Fibroblast of lung (primary cell): ENCODE results near the gene ZBTB7C. TPM values are rescaled to one million over a fixed set of nuclear protein-coding genes. Genes with fewer than 3 reads are reported as not detected.

Experiments
- DNase-seq, 2 donors: peaks; one replicate each; pipeline versions ENCODE4 v3.0.0 to v3.0.0-alpha.2; 2010; ENCODE audit warnings: low read depth in 2 of 2
- H2AFZ ChIP-seq: 2 replicates; pipeline ENCODE4 v1.5.1; 2012; ENCODE audit warnings: low read length, control low read depth, inconsistent platforms
- H3K27ac ChIP-seq: 2 replicates; pipeline ENCODE4 v1.5.1; 2011; ENCODE audit warnings: low read length, control low read depth; ENCODE audit not compliant: insufficient read depth
- H3K27me3 ChIP-seq: 2 replicates; pipeline ENCODE4 v1.5.1; 2011; ENCODE audit warnings: mild to moderate bottlenecking, low read length; ENCODE audit not compliant: control insufficient read depth, insufficient read depth
- H3K36me3 ChIP-seq: 2 replicates; pipeline ENCODE4 v1.5.1; 2011; ENCODE audit warnings: low read length; ENCODE audit not compliant: control insufficient read depth, insufficient read depth
- H3K4me1 ChIP-seq: 2 replicates; pipeline ENCODE4 v1.5.1; 2011; ENCODE audit warnings: low read length; ENCODE audit not compliant: control insufficient read depth, insufficient read depth; ENCODE audit errors: extremely low read depth
- H3K4me2 ChIP-seq: 2 replicates; pipeline ENCODE4 v1.5.1; 2011; ENCODE audit warnings: low read length, control low read depth; ENCODE audit not compliant: insufficient read depth; ENCODE audit errors: extremely low read depth
- H3K4me3 ChIP-seq, 4 experiments: fragments of 200-600 bp in 1 of 4; sonication (generic) in 1 of 4; replicated peaks in 1 of 4; 2 replicates each; pipeline ENCODE4 v1.5.1; 2011 to 2016; ENCODE audit warnings: low read length in 4 of 4, low read depth in 3 of 4, mild to moderate bottlenecking in 3 of 4, control low read depth in 2 of 4, inconsistent platforms in 1 of 4, mixed read lengths in 1 of 4; ENCODE audit not compliant: insufficient read depth in 1 of 4; ENCODE audit errors: control extremely low read depth in 1 of 4
- H3K79me2 ChIP-seq: 2 replicates; pipeline ENCODE4 v1.5.1; 2012; ENCODE audit warnings: mild to moderate bottlenecking, low read length, inconsistent platforms; ENCODE audit not compliant: control insufficient read depth, insufficient read depth
- H3K9ac ChIP-seq: 2 replicates; pipeline ENCODE4 v1.5.1; 2011; ENCODE audit warnings: mild to moderate bottlenecking, low read length, control low read depth; ENCODE audit not compliant: insufficient read depth
- H3K9me3 ChIP-seq: 2 replicates; pipeline ENCODE4 v1.5.1; 2012; ENCODE audit warnings: low read depth, low read length; ENCODE audit not compliant: control insufficient read depth, insufficient read depth
- H4K20me1 ChIP-seq: 2 replicates; pipeline ENCODE4 v1.5.1; 2011; ENCODE audit warnings: low read length; ENCODE audit not compliant: control insufficient read depth, insufficient read depth; ENCODE audit errors: extremely low read depth
- EZH2 ChIP-seq: IDR thresholded peaks from 2 replicates; pipeline ENCODE4 v1.5.1; 2012; ENCODE audit warnings: low read length, control low read depth, mild to moderate bottlenecking; ENCODE audit errors: missing control alignments
- polyA plus RNA-seq, 2 donors: library from polyadenylated mRNA; depleted of rRNA in 1 of 2; stranded (reverse) in 1 of 2; unstranded in 1 of 2; fragments of >200 nt; gene quantifications; 2 replicates each; pipeline ENCODE4 v1.2.1, GENCODE V29; 2011 to 2012; ENCODE audit warnings: missing spikeins in 1 of 2
- total RNA-seq: library from RNA; depleted of rRNA; stranded (reverse); fragments of >200 nt; gene quantifications from 2 replicates; pipeline ENCODE4 v1.2.1, GENCODE V29; 2014
- TF ChIP-seq, protein P1 (sequence below), 2 donors: IDR thresholded peaks in 1 of 2; conservative IDR thresholded peaks in 1 of 2; 1 replicate in 1 of 2; 2 replicates in 1 of 2; pipeline ENCODE4 v1.5.1; 2011 to 2012; ENCODE audit warnings: low read length in 2 of 2, control low read depth in 1 of 2, inconsistent platforms in 1 of 2, low read depth in 1 of 2, mild to moderate bottlenecking in 1 of 2

Gene ZBTB7C
- total and polyA plus RNA-seq, 2 donors (not counting 1 experiment from before 2014, with no cell fraction given): 0.19 to 0.33 TPM

GRCh38 chr18:47997338-47997780 is 411.8 kb downstream of the ZBTB7C start:
- no peak for DNase-seq
- TF ChIP-seq EZH2: no peak
- TF ChIP-seq, protein P1, sequence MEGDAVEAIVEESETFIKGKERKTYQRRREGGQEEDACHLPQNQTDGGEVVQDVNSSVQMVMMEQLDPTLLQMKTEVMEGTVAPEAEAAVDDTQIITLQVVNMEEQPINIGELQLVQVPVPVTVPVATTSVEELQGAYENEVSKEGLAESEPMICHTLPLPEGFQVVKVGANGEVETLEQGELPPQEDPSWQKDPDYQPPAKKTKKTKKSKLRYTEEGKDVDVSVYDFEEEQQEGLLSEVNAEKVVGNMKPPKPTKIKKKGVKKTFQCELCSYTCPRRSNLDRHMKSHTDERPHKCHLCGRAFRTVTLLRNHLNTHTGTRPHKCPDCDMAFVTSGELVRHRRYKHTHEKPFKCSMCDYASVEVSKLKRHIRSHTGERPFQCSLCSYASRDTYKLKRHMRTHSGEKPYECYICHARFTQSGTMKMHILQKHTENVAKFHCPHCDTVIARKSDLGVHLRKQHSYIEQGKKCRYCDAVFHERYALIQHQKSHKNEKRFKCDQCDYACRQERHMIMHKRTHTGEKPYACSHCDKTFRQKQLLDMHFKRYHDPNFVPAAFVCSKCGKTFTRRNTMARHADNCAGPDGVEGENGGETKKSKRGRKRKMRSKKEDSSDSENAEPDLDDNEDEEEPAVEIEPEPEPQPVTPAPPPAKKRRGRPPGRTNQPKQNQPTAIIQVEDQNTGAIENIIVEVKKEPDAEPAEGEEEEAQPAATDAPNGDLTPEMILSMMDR (conservative IDR thresholded peaks at IDR 0.05 in 1 of 2, IDR thresholded peaks at IDR 0.05 in 1 of 2; ENCODE audit: low read depth in 1 of 2, low read length in 2 of 2): peak; percentile 23 to 41
- Histone ChIP-seq H3K27me3 (no peaks in the 10 kb centered on the region), H3K27ac (no peak overlapping the region), H4K20me1 (no peaks in the 10 kb centered on the region), H3K36me3 (no peaks in the 10 kb centered on the region), H3K4me3 (no peak overlapping the region), H3K9ac (no peak overlapping the region), H3K9me3 (no peaks in the 10 kb centered on the region), H3K79me2 (no peaks in the 10 kb centered on the region), H3K4me1 (no peaks in the 10 kb centered on the region), H3K4me2 (no peak overlapping the region), H2AFZ (no peak overlapping the region)

- no peak for DNase-seq
- Histone ChIP-seq H3K27me3 (no peaks in the 10 kb centered on the region), H2AFZ (no peak overlapping the region), H3K4me2 (no peak overlapping the region), H3K9ac (no peak overlapping the region), H4K20me1 (no peaks in the 10 kb centered on the region), H3K4me3 (no peak overlapping the region), H3K79me2 (no peaks in the 10 kb centered on the region), H3K27ac (no peak overlapping the region), H3K9me3 (no peaks in the 10 kb centered on the region), H3K4me1 (no peaks in the 10 kb centered on the region), H3K36me3 (no peaks in the 10 kb centered on the region)
- TF ChIP-seq EZH2: no peak
- TF ChIP-seq, protein P1 (conservative IDR thresholded peaks at IDR 0.05 in 1 of 2, IDR thresholded peaks at IDR 0.05 in 1 of 2; ENCODE audit: low read depth in 1 of 2, low read length in 2 of 2): no peak
Measured at GRCh38 chr18:47996091-47996541, 413.1 kb downstream of the ZBTB7C start.

GRCh38 chr18:47995654-47996053 is 413.5 kb downstream of the ZBTB7C start:
- H3K4me1 ChIP-seq: no peaks in the 10 kb centered on the region
- H3K9me3 ChIP-seq: no peaks in the 10 kb centered on the region
- H2AFZ ChIP-seq: no peak overlapping the region
- H3K4me2 ChIP-seq: no peak overlapping the region
- H4K20me1 ChIP-seq: no peaks in the 10 kb centered on the region
- no peak overlapping the region for H3K9ac ChIP-seq
- H3K79me2 ChIP-seq: no peaks in the 10 kb centered on the region
- TF ChIP-seq, protein P1 (conservative IDR thresholded peaks at IDR 0.05 in 1 of 2, IDR thresholded peaks at IDR 0.05 in 1 of 2; ENCODE audit: low read depth in 1 of 2, low read length in 2 of 2): no peak
- TF ChIP-seq EZH2: no peak
- no peak overlapping the region for H3K4me3 ChIP-seq
- H3K27ac ChIP-seq: no peak overlapping the region
- H3K27me3 ChIP-seq: no peaks in the 10 kb centered on the region
- H3K36me3 ChIP-seq: no peaks in the 10 kb centered on the region
- no peak for DNase-seq
